HUES6 (cell line): ENCODE data around the gene ZFHX3.
"Not testable (repeated sequence)": the region's sequence is repeated elsewhere in the genome, so short reads cannot be mapped to it uniquely, and the experiment has no call there.

Experiments used
- H3K27ac ChIP-seq: 2 replicates; pipeline ENCODE4 v1.7.0; 2013; ENCODE audit warnings: low read depth, mild to moderate bottlenecking, low read length, inconsistent platforms
- H3K27me3 ChIP-seq: 2 replicates; pipeline ENCODE4 v1.6.1; 2013; ENCODE audit warnings: low read length; ENCODE audit not compliant: control insufficient read depth, insufficient read depth
- H3K36me3 ChIP-seq: 2 replicates; pipeline ENCODE4 v1.6.1; 2013; ENCODE audit warnings: low read length; ENCODE audit not compliant: control insufficient read depth, insufficient read depth
- H3K4me1 ChIP-seq: 2 replicates; pipeline ENCODE4 v1.6.1; 2013; ENCODE audit warnings: low read length; ENCODE audit not compliant: control insufficient read depth, insufficient read depth
- H3K4me3 ChIP-seq: 2 replicates; pipeline ENCODE4 v1.5.1; 2013; ENCODE audit warnings: low read depth, low read length
- H3K9ac ChIP-seq: one replicate; pipeline ENCODE4 v1.6.1; 2013; ENCODE audit warnings: mild to moderate bottlenecking, low read length
- H3K9me3 ChIP-seq: 2 replicates; pipeline ENCODE4 v1.6.1; 2013; ENCODE audit warnings: low read depth, low read length; ENCODE audit not compliant: control insufficient read depth, insufficient read depth

Gene ZFHX3

DNA sequence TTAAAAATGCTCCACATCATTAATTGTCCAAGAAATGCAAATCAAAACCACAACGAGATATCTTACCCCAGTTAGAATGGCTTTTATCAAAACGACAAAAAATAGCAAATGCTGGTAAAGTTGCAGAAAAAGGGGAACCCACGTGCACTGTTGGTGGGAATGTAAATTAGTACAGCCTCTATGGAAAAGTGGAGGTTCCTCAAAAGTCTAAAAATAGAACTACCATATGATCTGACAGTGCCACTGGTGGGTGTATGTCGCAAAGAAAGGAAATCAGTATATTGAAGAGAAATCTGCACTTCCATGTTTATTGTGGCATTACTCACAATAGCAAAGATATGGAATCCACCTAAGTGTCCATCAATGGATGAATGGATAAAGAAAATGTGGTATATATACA is 38.2 kb upstream of the ZFHX3 start:
- Histone ChIP-seq H3K9ac (no peak overlapping the region), H3K9me3 (no peaks in the 10 kb centered on the region), H3K4me1 (no peaks in the 10 kb centered on the region), H3K27me3 (no peaks in the 10 kb centered on the region), H3K27ac (no peak overlapping the region), H3K4me3 (no peak overlapping the region), H3K36me3 (no peaks in the 10 kb centered on the region)

DNA sequence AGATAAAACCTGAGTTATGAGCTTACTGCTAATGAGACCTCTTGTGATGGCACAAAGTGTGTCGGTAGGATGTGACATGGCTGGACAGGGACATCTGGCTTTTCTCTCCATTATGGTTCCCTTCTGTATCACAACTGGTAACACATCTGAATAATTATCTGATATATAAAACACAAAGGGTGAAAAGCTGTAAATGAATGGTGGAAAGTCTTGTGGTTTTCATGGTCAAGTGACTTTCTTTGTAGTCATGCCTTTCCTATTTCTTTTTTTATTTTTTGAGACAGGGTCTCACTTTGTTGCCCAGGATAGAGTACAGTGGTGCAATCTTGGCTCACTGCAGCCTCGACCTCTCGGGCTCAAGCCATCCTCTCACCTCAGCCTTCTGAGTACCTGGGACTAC is 35.3 kb upstream of the ZFHX3 start:
- no peak overlapping the region for H3K4me3 ChIP-seq
- peaks cover 7% of the 10 kb centered on the region for H3K27me3 ChIP-seq
- H3K36me3 ChIP-seq: no peaks in the 10 kb centered on the region
- no peaks in the 10 kb centered on the region for H3K9me3 ChIP-seq
- H3K4me1 ChIP-seq: no peaks in the 10 kb centered on the region
- no peak overlapping the region for H3K27ac ChIP-seq
- no peak overlapping the region for H3K9ac ChIP-seq

DNA sequence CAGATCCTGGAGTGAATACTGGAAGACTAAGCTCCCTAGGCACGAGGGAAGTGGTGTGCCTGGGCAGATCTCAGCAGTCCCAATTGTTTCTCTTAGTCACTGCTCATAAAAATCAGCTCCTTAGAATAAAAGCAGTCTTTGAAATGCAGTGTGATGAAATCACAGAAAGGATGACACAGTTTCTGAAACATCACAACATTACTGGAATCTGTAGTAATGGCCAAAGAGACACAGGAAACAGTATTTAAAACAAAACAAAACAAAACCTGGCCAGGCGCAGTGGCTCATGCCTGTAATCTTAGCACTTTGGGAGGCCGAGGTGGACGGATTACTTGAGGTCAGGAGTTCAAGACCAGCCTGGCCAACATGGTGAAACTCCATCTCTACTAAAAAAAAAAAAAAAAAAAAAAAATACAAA is 34.7 kb upstream of the ZFHX3 start:
- H3K9ac ChIP-seq, H3K27ac ChIP-seq, H3K9me3 ChIP-seq, H3K27me3 ChIP-seq, H3K4me1 ChIP-seq, H3K4me3 ChIP-seq, H3K36me3 ChIP-seq: not testable (repeated sequence)

DNA sequence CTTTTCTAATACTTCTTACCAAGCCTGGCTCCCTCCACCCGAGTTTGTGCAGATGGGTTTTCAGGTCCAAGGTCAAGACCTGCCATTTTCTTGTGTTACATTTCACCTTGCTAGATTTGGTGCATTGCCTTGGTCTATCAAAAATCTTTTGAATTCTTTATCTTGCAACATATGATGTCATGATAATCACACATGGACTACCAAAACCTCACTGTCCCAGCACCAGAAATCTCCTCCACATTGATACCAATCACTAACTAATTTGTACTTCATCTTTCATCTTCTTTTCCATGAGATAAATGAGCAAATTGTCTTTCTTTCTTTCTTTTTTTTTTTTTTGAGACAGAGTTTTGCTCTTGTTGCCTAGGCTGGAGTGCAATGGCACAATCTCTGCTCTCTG is 33.0 kb upstream of the ZFHX3 start:
- H3K36me3 ChIP-seq: no peaks in the 10 kb centered on the region
- H3K4me3 ChIP-seq: no peak overlapping the region
- H3K27ac ChIP-seq: no peak overlapping the region
- H3K4me1 ChIP-seq: no peaks in the 10 kb centered on the region
- no peaks in the 10 kb centered on the region for H3K9me3 ChIP-seq
- H3K27me3 ChIP-seq: peaks cover 8% of the 10 kb centered on the region
- H3K9ac ChIP-seq: no peak overlapping the region

DNA sequence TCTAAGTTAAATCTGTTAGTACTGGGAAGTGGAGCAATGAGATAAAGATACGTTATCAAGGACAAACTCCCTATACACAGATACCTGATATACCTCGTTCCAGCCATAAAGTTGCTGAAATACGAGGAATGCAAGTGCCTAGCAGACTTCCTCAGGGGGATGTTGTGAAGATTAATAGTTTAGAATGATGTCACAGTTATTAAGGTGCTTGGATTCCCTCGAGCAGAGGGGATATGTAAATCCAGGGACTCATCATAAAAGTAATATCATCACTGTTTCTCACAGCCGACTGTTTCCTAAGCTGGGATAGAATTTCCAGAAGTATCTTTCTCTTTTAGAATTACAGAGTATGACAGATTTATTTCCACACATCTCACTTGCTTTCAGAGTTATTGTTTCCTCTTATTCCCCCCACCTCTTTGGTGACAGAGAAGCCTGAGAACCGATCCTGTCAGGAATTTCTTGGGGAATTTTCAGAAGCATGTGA is 28.4 kb upstream of the ZFHX3 start:
- no peak overlapping the region for H3K4me3 ChIP-seq
- peaks cover 5% of the 10 kb centered on the region; the same call in 1 of the 2 replicates for H3K4me1 ChIP-seq
- H3K9me3 ChIP-seq: no peaks in the 10 kb centered on the region
- peaks cover 41% of the 10 kb centered on the region for H3K27me3 ChIP-seq
- no peak overlapping the region for H3K27ac ChIP-seq
- no peak overlapping the region for H3K9ac ChIP-seq
- H3K36me3 ChIP-seq: no peaks in the 10 kb centered on the region

DNA sequence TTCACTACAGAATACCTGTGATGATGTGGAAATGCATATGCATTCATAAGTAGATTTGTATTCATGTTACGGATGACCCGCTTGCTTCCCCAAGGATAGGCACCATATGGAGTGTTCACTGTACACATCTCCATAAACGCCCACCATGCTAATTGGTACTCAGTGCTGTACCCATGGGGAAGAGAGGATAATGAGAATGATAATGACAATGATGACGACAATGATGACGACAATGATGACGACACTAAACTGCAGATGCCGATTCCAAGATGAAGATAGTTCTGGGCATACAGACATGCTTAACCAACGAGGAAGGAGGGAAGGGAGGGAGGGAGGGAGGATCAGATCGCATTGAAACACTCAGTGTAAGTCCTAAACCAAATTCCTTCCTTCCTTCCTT is 26.5 kb upstream of the ZFHX3 start:
- no peak overlapping the region for H3K4me3 ChIP-seq
- peaks cover 11% of the 10 kb centered on the region; the same call in 1 of the 2 replicates for H3K4me1 ChIP-seq
- H3K9ac ChIP-seq: no peak overlapping the region
- H3K9me3 ChIP-seq: no peaks in the 10 kb centered on the region
- peaks cover 47% of the 10 kb centered on the region for H3K27me3 ChIP-seq
- H3K36me3 ChIP-seq: no peaks in the 10 kb centered on the region
- no peak overlapping the region for H3K27ac ChIP-seq

DNA sequence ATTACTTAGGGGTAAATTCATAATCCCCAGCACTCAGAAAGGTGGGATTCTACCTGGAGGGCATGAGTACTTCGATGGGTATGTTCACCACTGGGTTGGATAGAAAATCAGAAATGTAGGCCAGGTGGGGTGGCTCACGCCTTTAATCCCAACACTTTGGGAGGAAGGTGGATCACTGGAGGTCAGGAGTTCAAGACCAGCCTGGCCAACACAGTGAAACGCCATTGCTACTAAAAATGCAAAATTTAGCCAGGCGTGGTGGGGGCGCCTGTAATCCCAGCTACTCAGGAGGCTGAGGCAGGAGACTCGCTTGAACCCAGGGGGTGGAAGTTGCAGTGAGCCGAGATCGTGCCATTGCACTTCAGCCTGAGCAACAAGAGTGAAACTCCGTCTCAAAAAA is 24.1 kb upstream of the ZFHX3 start:
- not testable (repeated sequence) for H3K36me3 ChIP-seq, H3K9ac ChIP-seq, H3K4me3 ChIP-seq, H3K27ac ChIP-seq, H3K9me3 ChIP-seq
- Histone ChIP-seq H3K27me3 (peaks cover 67% of the 10 kb centered on the region), H3K4me1 (peaks cover 24% of the 10 kb centered on the region)

DNA sequence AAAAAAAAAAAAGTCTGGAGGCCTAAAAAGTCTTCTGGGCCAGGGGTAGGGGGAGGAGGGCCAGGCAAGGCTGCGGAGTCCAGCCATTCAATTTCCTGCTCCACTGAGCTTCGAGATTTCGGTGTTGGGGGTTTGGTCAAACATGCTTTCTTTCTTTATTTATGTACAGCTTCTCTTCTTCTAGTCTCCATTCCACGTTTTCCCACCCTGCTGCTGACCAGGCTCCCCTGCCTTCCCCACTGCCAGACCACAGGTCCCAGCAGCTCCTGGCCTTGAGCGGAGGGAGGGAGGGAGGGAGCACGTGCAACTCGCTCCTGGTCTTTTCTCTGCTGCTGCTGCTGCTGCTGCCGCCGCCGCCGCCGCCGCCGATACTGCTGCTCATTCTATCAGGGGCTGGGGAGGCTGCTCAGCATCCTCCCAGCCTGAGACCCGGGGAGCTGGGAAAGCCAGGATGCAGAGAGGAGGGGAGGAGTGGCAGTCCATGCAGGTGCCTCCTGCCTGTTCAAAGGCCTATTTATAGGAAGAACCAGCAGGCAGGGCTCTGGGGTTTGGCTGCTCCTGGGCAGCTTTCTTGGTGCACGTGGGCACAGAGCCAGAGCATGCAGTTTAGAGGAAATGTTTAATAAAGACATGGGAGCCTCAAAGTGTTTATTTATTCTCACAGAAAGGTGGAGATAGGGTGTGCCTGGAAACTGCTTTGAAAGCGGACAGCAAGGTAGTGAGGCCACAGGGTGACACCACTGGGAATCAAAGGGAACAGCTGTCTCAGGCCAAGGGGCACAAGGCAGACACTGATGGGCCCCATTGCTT is 23.4 kb upstream of the ZFHX3 start:
- H3K9ac ChIP-seq: no peak overlapping the region
- peak overlapping the region; percentile 57 for H3K4me3 ChIP-seq
- no peaks in the 10 kb centered on the region for H3K9me3 ChIP-seq
- no peaks in the 10 kb centered on the region for H3K36me3 ChIP-seq
- peaks cover 74% of the 10 kb centered on the region for H3K27me3 ChIP-seq
- H3K4me1 ChIP-seq: peaks cover 31% of the 10 kb centered on the region
- no peak overlapping the region for H3K27ac ChIP-seq

DNA sequence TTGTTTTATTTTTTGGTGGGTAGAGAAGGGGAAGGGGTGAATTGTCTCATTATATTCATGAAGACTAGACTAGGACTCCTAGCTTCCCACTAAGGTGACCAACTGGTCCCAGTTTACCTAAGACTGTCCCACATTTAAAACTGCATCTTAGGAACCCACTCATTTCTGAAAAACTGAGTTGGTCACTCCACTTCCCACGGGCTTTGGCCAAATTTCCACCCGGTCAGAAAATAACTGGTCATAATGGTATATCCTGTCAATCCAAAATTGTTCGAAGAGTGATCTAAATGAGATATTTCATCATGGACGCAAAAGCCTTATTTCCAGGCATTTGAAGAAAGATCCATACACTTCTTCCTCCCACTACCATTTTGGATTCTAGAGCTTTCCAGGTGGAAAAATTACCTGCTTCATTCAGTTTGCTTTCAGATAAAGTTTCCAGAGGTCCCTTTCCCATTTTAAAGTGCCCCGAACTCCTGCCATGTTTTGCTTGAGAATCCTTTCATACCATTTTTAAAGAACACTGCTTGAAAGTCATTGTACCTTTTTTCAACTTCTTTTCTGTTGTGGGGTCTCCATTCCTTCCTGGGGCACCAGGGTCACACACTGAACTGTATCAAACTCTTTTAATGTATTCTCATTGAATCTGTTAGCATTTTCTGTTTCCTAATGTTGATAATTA is 21.8 kb upstream of the ZFHX3 start:
- Histone ChIP-seq H3K9ac (no peak overlapping the region), H3K27me3 (peaks cover 88% of the 10 kb centered on the region), H3K27ac (no peak overlapping the region)

DNA sequence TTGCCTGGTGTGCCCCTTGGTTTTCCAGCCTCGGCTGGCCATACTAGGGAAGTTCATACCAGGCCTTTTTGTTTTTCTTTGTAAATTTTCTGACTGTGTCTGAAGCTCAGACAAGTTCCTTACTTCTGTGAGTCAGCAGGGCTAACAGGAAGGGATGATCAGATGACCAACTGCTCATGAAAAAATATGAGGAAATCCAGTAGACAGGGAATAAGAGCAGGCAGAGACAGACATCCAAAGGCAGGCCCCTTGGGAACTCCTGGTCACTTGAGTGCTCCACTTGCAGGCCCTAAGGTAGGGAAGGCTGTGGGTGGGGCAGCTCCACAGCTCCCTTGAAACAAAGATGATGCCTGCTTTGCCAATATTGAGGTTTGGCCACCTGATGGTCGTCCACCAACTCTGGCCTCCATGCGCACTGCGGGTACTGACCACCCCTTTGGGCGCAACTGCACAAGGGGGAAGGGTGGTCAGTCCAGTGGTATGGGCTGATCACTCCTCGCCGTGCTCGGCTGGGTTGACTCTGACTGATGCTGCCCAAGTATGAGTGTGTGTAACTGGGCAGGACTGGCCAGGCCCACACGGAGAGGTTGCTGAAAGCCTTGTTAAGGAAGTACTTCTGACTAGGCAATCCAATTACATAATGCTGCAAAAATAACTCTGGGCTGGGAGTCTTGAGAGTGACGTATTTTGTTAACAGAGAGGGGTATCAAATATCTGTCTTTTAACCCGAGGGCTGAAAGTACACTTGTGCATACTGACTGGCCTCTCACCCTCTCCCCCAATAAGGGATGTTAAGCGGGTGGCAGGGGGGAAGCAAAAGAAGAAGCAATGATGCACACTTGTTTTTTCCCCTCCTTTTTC is 20.8 kb upstream of the ZFHX3 start:
- no peak overlapping the region for H3K4me3 ChIP-seq
- no peaks in the 10 kb centered on the region for H3K36me3 ChIP-seq
- H3K9ac ChIP-seq: no peak overlapping the region
- H3K27ac ChIP-seq: no peak overlapping the region
- peaks cover 54% of the 10 kb centered on the region for H3K4me1 ChIP-seq
- H3K9me3 ChIP-seq: no peaks in the 10 kb centered on the region
- peaks cover 88% of the 10 kb centered on the region for H3K27me3 ChIP-seq

More for the DNA sequence above, 21.8 kb upstream of the ZFHX3 start:
- peak overlapping the region; percentile 54; the same call in 1 of the 2 replicates for H3K4me3 ChIP-seq
- no peaks in the 10 kb centered on the region for H3K36me3 ChIP-seq
- H3K9me3 ChIP-seq: no peaks in the 10 kb centered on the region
- H3K4me1 ChIP-seq: peaks cover 45% of the 10 kb centered on the region
